Thyroid gland (tissue), 4 donors: Measurements from ENCODE around the gene CD79B. TPM values are rescaled to one million over a fixed set of nuclear protein-coding genes. Genes with fewer than 3 reads are reported as not detected.

Experiments
- DNase-seq, 2 donors: peaks; one replicate each; pipeline ENCODE4 v3.0.0-alpha.2; 2019
- H3K27ac ChIP-seq, 3 donors: fragments of 200-600 bp; sonication (generic); 1 replicate in 2 of 3; 2 replicates in 1 of 3; pipeline ENCODE4 v1.5.1; 2016 to 2019; ENCODE audit warnings: mild to moderate bottlenecking in 1 of 3, moderate library complexity in 1 of 3
- H3K27me3 ChIP-seq: fragments of 200-600 bp; sonication (generic); one replicate; pipeline ENCODE4 v1.5.1; 2019
- H3K36me3 ChIP-seq, 2 donors: fragments of 200-600 bp; sonication (generic); one replicate each; pipeline ENCODE4 v1.5.1; 2016 to 2019
- H3K4me1 ChIP-seq, 2 donors: fragments of 200-600 bp; sonication (generic); one replicate each; pipeline ENCODE4 v1.5.1; 2017 to 2019
- H3K4me3 ChIP-seq, 3 donors: fragments of 200-600 bp; sonication (generic); replicated peaks in 1 of 3; 1 replicate in 2 of 3; 2 replicates in 1 of 3; pipeline ENCODE4 v1.5.1; 2016; ENCODE audit warnings: mild to moderate bottlenecking in 1 of 3
- H3K9me3 ChIP-seq: fragments of 200-600 bp; sonication (generic); one replicate; pipeline ENCODE4 v1.5.1; 2017
- CTCF ChIP-seq, 6 experiments: fragments of 200-600 bp in 3 of 6; fragments of 450-650 bp in 3 of 6; sonication (generic) in 3 of 6; IDR thresholded peaks; one replicate each; pipeline ENCODE4 v1.5.1; 2016 to 2019; ENCODE audit warnings: antibody characterized with exemption in 6 of 6, mild to moderate bottlenecking in 2 of 6, inconsistent platforms in 1 of 6, moderate library complexity in 1 of 6
- POLR2A ChIP-seq, 2 donors: fragments of 450-650 bp; IDR thresholded peaks; one replicate each; pipeline ENCODE4 v1.6.1; 2017; ENCODE audit warnings: antibody characterized with exemption in 2 of 2, mild to moderate bottlenecking in 2 of 2, moderate library complexity in 1 of 2
- WGBS, 2 donors: methylation state at CpG; one replicate each; pipeline ENCODE4 v1.1.5; 2017; 5-methylcytosine and 5-hydroxymethylcytosine counted together
- intact Hi-C: fragments of 100-400 bp; cut with DNase I; formaldehyde crosslinking; loops from one replicate; pipeline ENCODE4 v1.15.1; 2023
- total RNA-seq, 4 donors: library from RNA; depleted of rRNA; stranded (reverse); fragments of >200 nt; gene quantifications; one replicate each; pipeline ENCODE4 v1.2.3, GENCODE V29; 2016

CD79B gene
- total RNA-seq, 4 donors from 2014 or later, result 1.3 to 1.8 TPM; not detected in 2

- 90 to 93% methylated on average over 9 to 17 of the region's 18 CpGs for WGBS, 2 donors
- no peak overlapping the region for H3K27ac ChIP-seq
- intact Hi-C loops, result no loop called here
- no peaks in the 10 kb centered on the region for H3K9me3 ChIP-seq
- no peak for DNase-seq
- TF ChIP-seq CTCF (IDR thresholded peaks at IDR 0.05), result no peak
- no peak for TF ChIP-seq POLR2A (IDR thresholded peaks at IDR 0.05)
- H3K4me3 ChIP-seq, result no peak overlapping the region
- no peaks in the 10 kb centered on the region for H3K36me3 ChIP-seq
- no peaks in the 10 kb centered on the region for H3K27me3 ChIP-seq
- peaks cover 15 to 20% of the 10 kb centered on the region in 2 donors for H3K4me1 ChIP-seq
Measured at GRCh38 chr17:63947711-63948330, 15.7 kb upstream of the CD79B start.

GRCh38 chr17:63946440-63947363 lies 14.6 kb upstream of the CD79B start:
- H3K36me3 ChIP-seq, result no peaks in the 10 kb centered on the region
- TF ChIP-seq CTCF (IDR thresholded peaks at IDR 0.05), result peak; percentile 60 to 87 (median 70)
- TF ChIP-seq POLR2A (IDR thresholded peaks at IDR 0.05), result no peak
- 32 to 36% methylated on average over 9 to 10 of the region's 20 CpGs for WGBS, 2 donors
- H3K4me1 ChIP-seq, result peaks cover 15 to 20% of the 10 kb centered on the region in 2 donors
- peak; percentile 52 to 56 for DNase-seq
- no peaks in the 10 kb centered on the region for H3K9me3 ChIP-seq
- H3K27ac ChIP-seq, result peak overlapping the region; percentile 42 to 81 (median 67)
- H3K4me3 ChIP-seq, result no peak overlapping the region
- no peaks in the 10 kb centered on the region for H3K27me3 ChIP-seq
- intact Hi-C loops, result no loop called here

- peaks cover 15 to 20% of the 10 kb centered on the region in 2 donors for H3K4me1 ChIP-seq
- peak overlapping the region; percentile 42 to 81 (median 67) for H3K27ac ChIP-seq
- intact Hi-C loops, result no loop called here
- DNase-seq, result peak; percentile 64 to 81
- no peaks in the 10 kb centered on the region for H3K9me3 ChIP-seq
- TF ChIP-seq CTCF (IDR thresholded peaks at IDR 0.05) (no peak), POLR2A (IDR thresholded peaks at IDR 0.05) (no peak)
- no peaks in the 10 kb centered on the region for H3K36me3 ChIP-seq
- H3K4me3 ChIP-seq, result no peak overlapping the region
- H3K27me3 ChIP-seq, result no peaks in the 10 kb centered on the region
- 55 to 58% methylated on average over 2 to 6 of the region's 6 CpGs for WGBS, 2 donors
Measured at GRCh38 chr17:63945784-63946439, 13.8 kb upstream of the CD79B start.

GRCh38 chr17:63944736-63945499 lies 12.8 kb upstream of the CD79B start:
- H3K9me3 ChIP-seq, result no peaks in the 10 kb centered on the region
- peak; percentile 34 to 53 for DNase-seq
- intact Hi-C loops, result no loop called here
- 85 to 86% methylated on average over 13 to 24 of the region's 24 CpGs for WGBS, 2 donors
- peaks cover 15 to 20% of the 10 kb centered on the region in 2 donors for H3K4me1 ChIP-seq
- TF ChIP-seq CTCF (IDR thresholded peaks at IDR 0.05) (no peak), POLR2A (IDR thresholded peaks at IDR 0.05) (no peak)
- H3K4me3 ChIP-seq, result no peak overlapping the region
- H3K36me3 ChIP-seq, result no peaks in the 10 kb centered on the region
- no peaks in the 10 kb centered on the region for H3K27me3 ChIP-seq
- no peak overlapping the region for H3K27ac ChIP-seq
